COLO668 (cell line): ENCODE data around the gene AGXT.

ENCODE experiments used
- DNase-seq: peaks from one replicate; lab custom pipeline; 2025; ENCODE audit not compliant: unreplicated experiment; lab: John Stamatoyannopoulos, UW

AGXT gene

DNA sequence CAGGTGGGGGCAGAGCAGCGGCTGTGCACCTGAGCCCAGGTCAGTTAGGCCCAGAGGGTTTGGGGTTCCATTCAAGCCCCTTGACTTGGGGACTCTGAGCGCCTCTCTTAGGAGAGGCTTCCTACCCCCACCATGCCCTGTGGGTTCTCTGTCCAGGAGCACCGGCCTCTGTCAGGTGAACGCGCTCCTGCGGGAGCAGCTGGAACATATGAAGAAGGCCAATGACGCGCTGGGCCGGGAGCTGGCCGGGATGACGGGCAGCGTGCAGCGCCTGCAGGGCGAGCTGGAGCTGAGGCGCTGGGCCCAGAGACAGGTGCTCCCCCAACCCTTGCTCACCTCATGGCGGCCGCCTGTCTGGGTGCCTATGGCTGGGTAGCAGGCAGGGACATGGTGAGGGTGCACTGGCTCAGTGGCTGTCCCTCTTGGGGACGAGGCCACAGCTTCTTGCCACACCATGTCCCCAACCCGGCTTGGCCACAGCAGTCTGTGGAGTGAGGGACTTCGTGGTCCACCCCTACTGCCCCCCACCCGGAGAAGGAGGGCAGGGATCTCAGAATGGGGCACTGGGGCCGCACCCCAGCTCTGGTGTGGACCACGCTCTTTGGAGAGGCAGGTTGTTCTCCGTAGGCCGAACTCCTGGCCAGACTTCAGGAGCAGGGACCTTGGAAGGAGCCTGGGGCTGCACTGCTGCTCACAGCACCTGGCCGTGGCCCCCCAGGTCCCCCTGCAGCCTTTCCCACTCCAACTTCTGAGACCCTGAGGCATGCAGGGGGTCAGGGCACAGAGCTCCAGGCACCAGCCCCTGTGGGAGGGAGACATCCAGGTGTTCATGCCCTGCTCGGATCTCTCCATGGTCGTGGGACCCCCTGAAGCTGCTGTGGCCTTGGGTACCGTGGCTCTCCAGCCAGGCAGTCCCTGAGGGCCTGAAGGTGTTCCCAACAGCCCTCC lies 57.2 kb downstream of the AGXT start:
- DNase-seq = peak; percentile 59

DNA sequence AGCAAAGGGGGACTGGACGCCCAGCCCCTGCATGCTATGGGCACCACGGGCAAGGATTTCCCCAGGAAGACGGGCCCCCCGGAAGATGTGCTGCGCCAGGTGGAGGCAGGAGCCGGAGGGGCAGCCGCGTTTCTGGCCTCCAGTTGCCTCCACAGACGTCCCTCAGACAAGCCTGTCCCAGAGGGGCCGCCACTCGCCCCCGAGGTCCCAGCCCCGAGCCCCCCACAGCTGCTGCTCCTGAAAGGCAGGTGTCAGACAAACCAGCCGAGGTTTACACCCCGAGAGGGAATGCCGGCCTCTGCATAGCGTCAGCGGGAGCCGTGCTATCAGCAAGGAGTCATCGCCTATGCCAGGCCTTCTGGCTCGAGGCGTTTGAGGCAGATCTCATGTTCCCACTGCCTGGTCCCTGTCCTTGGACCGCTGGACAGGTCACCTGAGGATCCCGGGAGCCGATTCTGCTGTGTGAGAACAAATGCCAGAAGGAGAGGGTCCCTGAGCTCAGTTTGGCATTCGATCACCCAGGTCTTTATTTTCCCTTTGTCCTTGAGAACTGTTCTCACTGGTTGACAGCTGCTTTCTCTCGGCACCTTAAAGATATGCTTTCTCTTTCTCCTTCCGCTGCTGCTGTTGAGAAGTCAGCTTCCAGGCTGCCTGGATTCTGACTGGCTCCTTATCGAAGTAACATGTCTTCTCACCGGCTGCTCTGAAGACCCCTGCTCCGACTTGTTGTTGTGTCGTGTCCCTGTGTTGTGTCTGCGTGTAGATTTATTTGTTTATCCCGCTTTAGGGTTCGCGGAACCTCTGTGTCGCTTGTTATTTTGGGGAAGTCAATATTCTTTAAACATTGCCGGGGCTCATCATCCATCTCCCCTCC lies 58.1 kb downstream of the AGXT start:
- peak; percentile 15 for DNase-seq

- DNase-seq = no peak
These were observed 58.8 kb downstream of the AGXT start for GRCh38 chr2:240927390-240927781.

DNA sequence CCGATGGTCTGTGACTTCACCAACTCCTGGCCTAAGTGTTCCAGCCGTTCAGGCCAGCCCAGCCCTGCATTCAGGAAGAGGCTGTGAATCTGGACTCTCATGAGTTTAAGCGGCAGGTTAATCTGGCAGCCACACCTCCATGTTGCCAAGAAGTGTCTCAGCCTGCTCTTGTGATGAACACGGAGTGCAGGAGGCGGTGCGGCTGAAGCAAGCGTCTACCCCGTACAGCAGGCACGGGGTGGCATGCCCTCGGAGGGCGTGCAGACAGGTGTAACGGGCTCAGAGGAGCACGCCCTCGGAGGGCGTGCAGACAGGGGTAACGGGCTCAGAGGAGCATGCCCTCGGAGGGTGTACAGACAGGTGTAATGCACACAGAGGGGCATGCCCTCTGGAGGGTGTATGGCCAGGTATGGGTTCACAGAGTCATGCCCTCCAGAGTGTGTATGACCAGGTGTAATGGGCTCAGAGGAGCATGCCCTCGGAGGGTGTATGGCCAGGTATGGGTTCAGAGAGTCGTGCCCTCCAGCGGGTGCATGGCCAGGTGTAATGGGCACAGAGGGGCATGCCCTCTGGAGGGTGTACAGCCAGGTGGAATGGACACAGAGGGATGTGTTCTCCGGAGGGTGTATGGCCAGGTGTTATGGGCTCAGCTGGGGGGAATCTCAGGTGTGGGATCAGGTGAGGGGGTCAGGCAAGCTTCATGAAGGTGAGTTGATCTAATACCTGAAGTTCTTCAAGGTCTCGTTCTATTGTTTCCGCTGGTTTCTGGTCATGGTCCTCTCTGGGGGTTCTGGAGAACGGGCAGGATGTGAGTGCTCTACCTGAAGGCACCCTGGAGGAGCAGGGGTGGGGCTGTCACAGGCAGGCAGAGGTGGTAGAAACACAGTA lies 60.1 kb downstream of the AGXT start:
- no peak for DNase-seq

- no peak for DNase-seq
These were observed 60.9 kb downstream of the AGXT start for GRCh38 chr2:240929364-240930095.
